Spinal cord (tissue), 10 donors: ENCODE results near the gene PYGB. TPM values are rescaled to one million over a fixed set of nuclear protein-coding genes. Genes with fewer than 3 reads are reported as not detected.
A peak's percentile ranks its signal among the peaks of the same experiment; 100 is the strongest.

Experiments used
- DNase-seq, 6 donors: peaks; one replicate each; pipeline versions ENCODE4 v3.0.0 to v3.0.0-alpha.2; 2013 to 2015; ENCODE audit warnings: low spot score in 6 of 6, low read depth in 4 of 6
- H3K27ac ChIP-seq: one replicate; pipeline ENCODE4 v1.5.1; 2013; ENCODE audit warnings: low read depth, low read length, control low read depth
- H3K27me3 ChIP-seq: one replicate; pipeline ENCODE4 v1.6.1; 2013; ENCODE audit warnings: low read length; ENCODE audit not compliant: control insufficient read depth, insufficient read depth
- H3K36me3 ChIP-seq: one replicate; pipeline ENCODE4 v1.6.1; 2013; ENCODE audit warnings: low read length; ENCODE audit not compliant: control insufficient read depth, insufficient read depth
- H3K4me1 ChIP-seq: one replicate; pipeline ENCODE4 v1.6.1; 2013; ENCODE audit warnings: low read length; ENCODE audit not compliant: control insufficient read depth, insufficient read depth
- H3K4me3 ChIP-seq: one replicate; pipeline ENCODE4 v1.5.1; 2013; ENCODE audit warnings: low read depth, low read length, control low read depth
- H3K9me3 ChIP-seq: one replicate; pipeline ENCODE4 v1.6.1; 2013; ENCODE audit warnings: low read length; ENCODE audit not compliant: control insufficient read depth, insufficient read depth
- WGBS: methylation state at CpG from one replicate; pipeline ENCODE4 v1.1.5; 2013; ENCODE audit warnings: missing lambda C conversion rate; ENCODE audit not compliant: insufficient coverage; 5-methylcytosine and 5-hydroxymethylcytosine counted together
- polyA plus RNA-seq, 2 donors: library from polyadenylated mRNA; unstranded; fragments of 120-200 nt; gene quantifications; one replicate each; pipeline ENCODE4 v1.2.1, GENCODE V29; 2013; ENCODE audit not compliant: insufficient read length in 2 of 2
- total RNA-seq, 2 donors: library from RNA; depleted of rRNA in 1 of 2; stranded (reverse); fragments of 120-200 nt in 1 of 2; fragments of >200 nt in 1 of 2; gene quantifications; one replicate each; pipeline versions ENCODE4 v1.2.3 to v1.2.4, GENCODE V29; 2013 to 2014
- donor health status: healthy.

The PYGB gene
- total and polyA plus RNA-seq, 4 donors = 71.4 to 122 (median 97.3) TPM

DNA sequence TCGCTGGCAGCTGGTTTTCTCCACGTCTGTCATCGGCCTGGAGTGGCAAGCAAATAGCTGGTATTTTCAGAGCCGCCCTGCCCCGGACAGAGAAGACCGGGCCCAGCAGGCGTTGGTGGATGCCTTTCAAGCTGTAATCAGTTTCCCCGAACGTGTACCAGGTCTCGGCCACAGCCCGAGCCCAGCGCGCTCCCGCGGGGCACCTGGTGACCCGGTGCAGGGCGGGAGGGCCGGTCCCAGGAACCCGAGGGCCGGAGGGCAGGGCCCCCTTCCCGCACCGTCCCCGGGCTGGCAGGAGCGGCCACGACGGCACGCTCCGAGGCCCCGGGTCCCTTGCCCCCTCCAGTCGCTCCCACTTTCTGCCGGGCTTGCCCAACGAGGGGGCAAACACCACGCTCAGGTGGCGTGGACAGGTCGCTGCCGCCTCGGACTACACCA, 348 bp upstream of the PYGB start:
- H3K27ac ChIP-seq = peak overlapping the region; percentile 62
- no peak for DNase-seq
- H3K36me3 ChIP-seq = no peaks in the 10 kb centered on the region
- H3K4me3 ChIP-seq = peak overlapping the region; percentile 47
- H3K9me3 ChIP-seq = no peaks in the 10 kb centered on the region
- H3K4me1 ChIP-seq = peaks cover 20% of the 10 kb centered on the region
- no peaks in the 10 kb centered on the region for H3K27me3 ChIP-seq
- WGBS = 1% methylated on average over 36 of the region's 37 CpGs

DNA sequence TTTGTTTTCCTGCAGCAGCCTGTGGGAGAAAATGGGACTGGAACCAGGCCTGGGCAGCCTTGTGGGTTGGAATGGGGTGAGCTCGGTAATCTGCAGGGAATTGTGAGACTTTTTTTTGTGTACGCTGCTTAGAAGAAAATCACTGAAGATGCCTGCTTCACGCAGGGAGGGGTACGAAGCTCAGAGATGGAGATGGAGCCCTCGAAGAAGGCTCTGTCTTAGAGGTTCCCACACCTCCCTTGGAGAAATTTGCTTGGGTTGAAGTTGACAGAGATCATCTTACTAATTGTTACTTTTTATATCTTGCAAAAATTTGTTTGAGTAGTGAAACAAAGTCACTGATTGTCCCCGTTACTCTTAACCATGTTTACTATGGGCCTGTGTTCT, 894 bp downstream of the PYGB start:
- Histone ChIP-seq H3K27me3 (no peaks in the 10 kb centered on the region), H3K27ac (peak overlapping the region; percentile 50), H3K4me1 (peaks cover 24% of the 10 kb centered on the region), H3K4me3 (peak overlapping the region; percentile 76), H3K9me3 (no peaks in the 10 kb centered on the region), H3K36me3 (peaks cover 5% of the 10 kb centered on the region)
- peak in 2 of 6 donors; percentile 26 to 76 for DNase-seq
- 0% methylated on average over 2 of the region's 6 CpGs for WGBS

DNA sequence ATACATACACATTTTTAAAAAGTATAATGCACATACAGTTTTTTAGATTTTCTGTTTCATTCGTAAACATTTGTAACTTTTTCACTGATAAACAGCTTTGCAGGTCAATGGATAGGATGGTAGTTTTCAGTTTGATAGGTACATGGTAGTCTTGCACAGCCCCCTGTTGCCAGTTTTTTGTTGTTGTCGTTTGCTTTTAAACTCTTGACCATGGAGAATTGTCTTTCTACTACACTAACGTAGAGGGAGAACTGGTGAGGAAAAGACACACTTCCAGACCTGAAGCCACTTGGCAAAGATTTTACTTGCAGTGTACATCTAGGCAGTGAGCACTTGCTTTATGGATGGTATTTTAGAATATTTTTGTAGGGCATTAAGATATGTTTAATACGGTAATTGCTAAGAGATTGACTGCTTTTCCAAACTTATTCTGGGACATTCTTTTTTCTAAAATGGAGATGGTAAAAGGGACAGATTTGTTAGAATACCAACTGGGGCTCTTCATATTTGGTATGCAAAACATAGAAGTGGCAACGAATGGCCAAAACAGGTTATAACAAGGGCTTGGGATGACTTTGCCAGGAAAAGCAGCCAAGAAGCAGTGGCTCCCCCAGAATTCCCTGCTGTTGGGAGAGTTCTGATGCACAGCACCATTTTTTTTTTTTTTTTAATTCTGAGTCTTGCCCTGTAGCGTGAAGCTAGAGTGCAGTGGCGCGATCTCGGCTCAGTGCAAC, 1.5 kb downstream of the PYGB start:
- 36% methylated on average over 1 of the region's 9 CpGs for WGBS
- H3K4me3 ChIP-seq = peak overlapping the region; percentile 76
- peaks cover 24% of the 10 kb centered on the region for H3K4me1 ChIP-seq

DNA sequence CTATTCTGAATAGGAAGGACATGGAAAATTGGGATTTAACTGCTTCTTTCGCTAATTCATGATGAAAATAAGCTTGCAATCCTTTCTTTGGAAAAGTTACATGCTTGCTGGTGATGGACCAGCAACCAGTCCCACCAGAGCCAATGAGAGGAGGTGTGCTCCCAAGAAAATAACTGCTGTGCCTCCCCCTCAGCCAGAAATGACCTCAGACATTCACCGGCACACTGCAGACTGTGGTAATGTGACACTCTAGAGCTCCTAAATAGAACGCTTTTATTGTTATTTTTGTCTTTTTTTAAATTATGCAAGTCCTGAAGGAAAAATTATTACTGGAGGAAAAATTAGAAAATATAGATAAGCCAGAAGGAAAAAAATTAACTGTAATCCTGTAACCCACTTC, 2.6 kb downstream of the PYGB start:
- 92% methylated on average over 1 of the region's 3 CpGs for WGBS
- Histone ChIP-seq H3K4me3 (no peak overlapping the region), H3K27ac (no peak overlapping the region), H3K9me3 (no peaks in the 10 kb centered on the region), H3K36me3 (peaks cover 10% of the 10 kb centered on the region), H3K4me1 (peaks cover 30% of the 10 kb centered on the region), H3K27me3 (no peaks in the 10 kb centered on the region)
- no peak for DNase-seq

More for the DNA sequence above, 1.5 kb downstream of the PYGB start:
- Histone ChIP-seq H3K27ac (peak overlapping the region; percentile 50), H3K36me3 (peaks cover 5% of the 10 kb centered on the region), H3K9me3 (no peaks in the 10 kb centered on the region), H3K27me3 (no peaks in the 10 kb centered on the region)
- DNase-seq = peak in 2 of 6 donors; percentile 28 to 56

DNA sequence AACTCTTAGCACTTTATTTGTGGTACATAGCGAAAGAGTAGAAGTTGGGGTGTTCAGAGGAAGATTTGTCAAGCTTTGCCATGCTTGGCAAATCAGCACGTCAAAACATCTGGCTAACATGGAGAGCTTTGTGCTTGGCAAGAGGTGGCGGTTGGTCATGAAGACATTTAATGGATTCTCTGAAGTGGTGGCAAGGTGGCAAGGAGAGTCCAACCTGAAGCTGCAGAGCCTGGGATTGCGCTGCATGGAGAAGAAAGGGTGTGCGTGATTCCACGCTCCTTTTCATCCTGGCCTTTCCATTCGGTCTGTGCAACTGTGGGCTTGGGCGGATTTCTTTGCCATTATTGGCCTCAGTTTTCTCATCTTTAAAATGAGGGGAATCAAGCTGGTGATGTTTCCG, 3.1 kb downstream of the PYGB start:
- H3K9me3 ChIP-seq = no peaks in the 10 kb centered on the region
- H3K4me3 ChIP-seq = no peak overlapping the region
- H3K27ac ChIP-seq = no peak overlapping the region
- 86% methylated on average over 6 of the region's 9 CpGs for WGBS
- H3K27me3 ChIP-seq = no peaks in the 10 kb centered on the region
- H3K36me3 ChIP-seq = peaks cover 11% of the 10 kb centered on the region
- no peak for DNase-seq
- peaks cover 32% of the 10 kb centered on the region for H3K4me1 ChIP-seq

DNA sequence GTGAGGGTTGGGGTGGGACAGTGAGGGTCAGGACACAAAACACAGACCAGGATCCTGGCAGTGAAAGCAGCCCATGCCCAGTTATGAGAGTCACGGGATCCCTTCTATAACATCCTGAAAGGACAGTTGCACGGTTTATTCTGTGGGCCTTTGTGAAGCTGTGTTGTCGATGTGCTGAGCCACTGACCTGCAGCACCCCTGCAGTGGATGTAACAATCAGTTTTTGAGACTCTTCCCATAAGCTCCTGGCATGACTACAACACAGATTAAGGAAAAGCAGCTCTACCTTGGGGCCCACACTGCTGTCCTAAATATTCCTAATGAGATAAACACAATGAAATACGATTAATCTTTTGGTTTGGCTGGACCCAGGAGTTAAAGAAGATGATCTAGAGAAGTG, 3.7 kb downstream of the PYGB start:
- Histone ChIP-seq H3K4me1 (peaks cover 35% of the 10 kb centered on the region), H3K27ac (no peak overlapping the region), H3K4me3 (no peak overlapping the region), H3K9me3 (no peaks in the 10 kb centered on the region), H3K36me3 (peaks cover 11% of the 10 kb centered on the region), H3K27me3 (no peaks in the 10 kb centered on the region)
- 27% methylated on average over 3 of the region's 4 CpGs for WGBS
- no peak for DNase-seq

DNA sequence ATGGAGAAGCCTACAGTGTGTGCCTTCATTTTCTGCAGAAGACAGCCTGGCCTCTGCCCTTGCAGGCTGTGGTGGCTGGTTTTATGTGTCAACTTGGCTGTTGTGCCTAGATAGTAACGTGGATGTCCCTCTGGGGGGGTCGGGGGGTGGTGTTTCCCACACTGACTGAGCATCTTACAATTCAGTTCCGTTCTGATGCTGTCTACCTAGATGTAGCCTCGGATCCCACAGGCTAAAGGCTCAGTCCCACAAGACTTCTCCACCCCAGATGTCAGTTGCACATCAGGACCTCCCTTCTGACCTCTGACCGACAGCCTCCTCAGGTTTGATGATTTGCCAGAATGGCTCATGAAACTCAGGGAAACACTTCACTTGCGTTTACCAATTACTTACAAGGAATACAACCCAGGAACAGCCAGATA, 4.4 kb downstream of the PYGB start:
- Histone ChIP-seq H3K27ac (no peak overlapping the region), H3K36me3 (peaks cover 14% of the 10 kb centered on the region), H3K4me1 (peaks cover 39% of the 10 kb centered on the region), H3K4me3 (no peak overlapping the region), H3K9me3 (no peaks in the 10 kb centered on the region), H3K27me3 (no peaks in the 10 kb centered on the region)
- WGBS = 62% methylated on average over 4 of the region's 6 CpGs
- no peak for DNase-seq

DNA sequence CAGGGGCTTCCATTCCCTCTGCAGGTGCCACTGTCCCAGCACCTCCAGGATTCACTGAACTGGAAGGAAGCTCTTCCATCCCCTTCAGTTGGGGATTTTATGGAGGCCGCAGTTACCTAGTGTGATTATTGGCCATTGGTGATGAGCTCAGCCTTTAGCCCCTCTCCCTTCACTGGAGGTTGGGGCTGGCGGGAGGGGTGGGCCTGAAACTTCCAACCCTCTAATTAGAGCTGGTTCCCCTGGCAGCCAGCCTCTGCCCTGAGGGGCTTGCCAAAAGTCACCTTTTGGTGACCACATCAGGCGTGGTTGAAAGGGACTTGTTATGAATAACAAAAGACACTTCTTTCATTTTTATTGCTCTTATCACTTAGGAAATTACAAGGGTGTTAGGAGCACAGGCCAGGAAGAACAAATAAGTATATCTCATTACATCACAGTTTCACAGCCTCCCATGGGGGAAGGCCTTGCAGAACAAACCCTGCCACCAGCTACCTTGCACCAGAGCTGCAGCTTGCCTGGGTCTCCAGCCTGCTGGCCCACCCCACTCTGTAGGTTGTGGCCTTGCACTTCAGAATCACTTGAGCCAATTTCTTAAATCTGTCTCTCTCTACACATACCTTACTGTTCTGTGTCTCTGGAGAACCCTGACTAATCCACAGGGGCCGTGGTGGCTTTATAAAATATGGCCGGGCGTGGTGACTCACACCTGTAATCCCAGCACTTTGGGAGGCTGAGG, 5.0 kb downstream of the PYGB start:
- 100% methylated on average over 2 of the region's 6 CpGs for WGBS
- Histone ChIP-seq H3K9me3 (no peaks in the 10 kb centered on the region), H3K36me3 (peaks cover 14% of the 10 kb centered on the region), H3K4me3 (no peak overlapping the region), H3K27me3 (no peaks in the 10 kb centered on the region), H3K27ac (no peak overlapping the region), H3K4me1 (peaks cover 35% of the 10 kb centered on the region)
- DNase-seq = no peak

DNA sequence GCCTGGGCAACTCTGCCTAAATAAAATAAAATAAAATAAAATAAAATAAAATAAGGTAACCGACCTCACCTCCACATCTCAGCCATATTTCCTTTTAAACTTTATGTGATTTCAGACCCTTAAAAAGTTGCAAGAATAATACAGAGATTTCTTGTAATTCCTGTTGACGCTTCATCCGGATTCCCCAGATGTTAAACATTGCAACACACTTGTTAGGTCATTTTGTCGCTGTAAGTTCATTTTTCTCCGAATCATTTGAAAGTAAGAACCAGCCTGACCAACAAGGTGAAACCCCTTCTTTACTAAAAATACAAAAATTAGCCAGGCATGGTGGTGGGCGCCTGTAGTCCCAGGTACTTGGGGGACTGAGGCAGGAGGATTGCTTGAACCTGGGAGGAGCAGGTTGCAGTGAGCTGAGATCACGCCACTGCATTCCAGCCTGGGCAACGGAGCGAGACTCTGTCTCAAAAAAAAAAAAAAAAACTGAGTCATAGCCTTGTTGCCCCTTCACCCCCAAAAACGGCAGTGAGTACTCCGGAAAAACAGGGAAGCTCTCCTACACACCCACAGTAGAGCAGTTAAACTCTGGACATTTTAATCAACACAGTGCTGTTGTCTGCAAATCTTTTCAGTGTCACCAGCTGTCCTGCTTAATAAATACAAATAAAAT, 5.9 kb downstream of the PYGB start:
- Histone ChIP-seq H3K4me1 (peaks cover 35% of the 10 kb centered on the region), H3K9me3 (no peaks in the 10 kb centered on the region), H3K4me3 (no peak overlapping the region), H3K36me3 (peaks cover 17% of the 10 kb centered on the region), H3K27me3 (no peaks in the 10 kb centered on the region), H3K27ac (no peak overlapping the region)
- WGBS = 96% methylated on average over 7 of the region's 11 CpGs
- no peak for DNase-seq
